ENCODE data around the gene CDK5R2. TPM values are rescaled to one million over a fixed set of nuclear protein-coding genes. Genes with fewer than 3 reads are reported as not detected.

Gene CDK5R2
- total RNA-seq, 4 donors from 2014 or later: not detected

DNA sequence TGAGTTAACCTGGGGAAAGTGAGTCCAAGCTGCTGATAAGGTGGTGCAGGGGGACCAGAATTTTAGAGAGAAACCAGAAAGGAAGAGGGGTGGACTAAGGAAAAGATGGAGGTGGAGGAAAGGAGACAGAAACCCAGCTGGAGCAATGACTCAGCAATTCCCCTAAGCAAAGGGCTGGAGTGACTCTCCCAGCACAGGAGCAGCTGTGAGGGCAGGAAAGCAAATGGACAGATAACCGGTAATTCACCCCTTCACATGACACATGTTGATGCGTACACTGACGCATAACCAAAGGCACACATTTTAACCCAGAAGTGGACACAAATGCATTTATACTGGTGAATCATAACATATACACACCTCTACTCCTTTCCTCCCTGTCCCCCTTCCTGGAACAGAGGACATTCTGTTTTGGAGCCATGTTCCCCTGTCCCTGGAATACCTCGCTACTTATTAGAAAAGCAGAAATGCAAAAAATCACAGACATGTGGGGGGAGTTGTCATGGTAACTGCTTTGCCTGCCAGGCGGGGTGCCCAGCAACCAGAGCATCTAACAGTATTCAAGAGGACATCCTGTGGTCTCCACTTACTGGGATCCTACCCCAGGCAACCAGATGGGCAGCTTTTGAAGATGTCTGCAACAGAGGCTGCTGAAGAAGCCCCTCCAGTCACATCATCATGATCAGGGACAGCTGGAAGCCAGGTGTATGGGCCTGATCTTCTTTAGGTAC lies 4.7 kb downstream of the CDK5R2 start:
- DNase-seq: no peak
- in situ Hi-C loops (cut with MboI; ENCODE audit: low sequenced_read_pairs in 4 of 4): no loop called here
- peaks cover 65 to 69% (median 67%) of the 10 kb centered on the region in 3 donors for H3K27me3 ChIP-seq

DNA sequence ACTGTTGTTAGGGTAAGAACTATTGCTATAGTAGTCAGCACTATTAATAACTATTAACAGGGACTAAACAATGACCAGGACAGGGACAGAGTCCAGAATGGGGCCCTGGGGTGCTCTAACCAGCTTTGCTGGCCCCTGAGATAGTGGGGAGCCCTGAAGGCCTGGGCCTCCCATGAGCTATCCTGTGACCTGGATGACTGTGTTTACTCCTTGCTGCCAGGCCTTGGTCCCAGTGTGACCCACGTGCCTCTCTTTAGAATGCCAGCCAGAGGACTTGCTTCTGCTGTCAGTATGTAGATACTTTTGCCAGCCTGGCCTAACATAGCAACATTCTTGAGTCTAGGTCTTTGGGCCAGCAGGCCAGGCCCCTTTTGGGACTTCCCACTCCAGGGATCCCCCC lies 11.4 kb downstream of the CDK5R2 start:
- ATAC-seq (no peak), DNase-seq (no peak)
- in situ Hi-C loops (cut with MboI; ENCODE audit: low sequenced_read_pairs in 4 of 4): no loop called here
- peaks cover 19 to 46% (median 38%) of the 10 kb centered on the region in 3 donors for H3K27me3 ChIP-seq
- H3K9me3 ChIP-seq: no peaks in the 10 kb centered on the region
- H3K4me3 ChIP-seq: no peak overlapping the region
- TF ChIP-seq, protein P1, sequence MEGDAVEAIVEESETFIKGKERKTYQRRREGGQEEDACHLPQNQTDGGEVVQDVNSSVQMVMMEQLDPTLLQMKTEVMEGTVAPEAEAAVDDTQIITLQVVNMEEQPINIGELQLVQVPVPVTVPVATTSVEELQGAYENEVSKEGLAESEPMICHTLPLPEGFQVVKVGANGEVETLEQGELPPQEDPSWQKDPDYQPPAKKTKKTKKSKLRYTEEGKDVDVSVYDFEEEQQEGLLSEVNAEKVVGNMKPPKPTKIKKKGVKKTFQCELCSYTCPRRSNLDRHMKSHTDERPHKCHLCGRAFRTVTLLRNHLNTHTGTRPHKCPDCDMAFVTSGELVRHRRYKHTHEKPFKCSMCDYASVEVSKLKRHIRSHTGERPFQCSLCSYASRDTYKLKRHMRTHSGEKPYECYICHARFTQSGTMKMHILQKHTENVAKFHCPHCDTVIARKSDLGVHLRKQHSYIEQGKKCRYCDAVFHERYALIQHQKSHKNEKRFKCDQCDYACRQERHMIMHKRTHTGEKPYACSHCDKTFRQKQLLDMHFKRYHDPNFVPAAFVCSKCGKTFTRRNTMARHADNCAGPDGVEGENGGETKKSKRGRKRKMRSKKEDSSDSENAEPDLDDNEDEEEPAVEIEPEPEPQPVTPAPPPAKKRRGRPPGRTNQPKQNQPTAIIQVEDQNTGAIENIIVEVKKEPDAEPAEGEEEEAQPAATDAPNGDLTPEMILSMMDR (IDR thresholded peaks at IDR 0.05 in 4 of 5, conservative IDR thresholded peaks at IDR 0.05 in 1 of 5): no peak
- H3K36me3 ChIP-seq: no peaks in the 10 kb centered on the region
- H3K4me1 ChIP-seq: no peaks in the 10 kb centered on the region
- intact Hi-C loops (cut with DNase I; ENCODE audit: low total_unique reads): no loop called here
- no peak overlapping the region for H3K27ac ChIP-seq

More for the DNA sequence above, 4.7 kb downstream of the CDK5R2 start:
- no peaks in the 10 kb centered on the region for H3K36me3 ChIP-seq
- ATAC-seq: no peak
- no peak overlapping the region for H3K4me3 ChIP-seq
- H3K4me1 ChIP-seq: peaks cover 0 to 3% of the 10 kb centered on the region in 2 donors
- TF ChIP-seq, protein P1 (IDR thresholded peaks at IDR 0.05 in 4 of 5, conservative IDR thresholded peaks at IDR 0.05 in 1 of 5): no peak
- no peak for TF ChIP-seq POLR2A (IDR thresholded peaks at IDR 0.05)
- H3K27ac ChIP-seq: no peak overlapping the region
- no peaks in the 10 kb centered on the region for H3K9me3 ChIP-seq
- intact Hi-C loops (cut with DNase I; ENCODE audit: low total_unique reads): no loop called here

DNA sequence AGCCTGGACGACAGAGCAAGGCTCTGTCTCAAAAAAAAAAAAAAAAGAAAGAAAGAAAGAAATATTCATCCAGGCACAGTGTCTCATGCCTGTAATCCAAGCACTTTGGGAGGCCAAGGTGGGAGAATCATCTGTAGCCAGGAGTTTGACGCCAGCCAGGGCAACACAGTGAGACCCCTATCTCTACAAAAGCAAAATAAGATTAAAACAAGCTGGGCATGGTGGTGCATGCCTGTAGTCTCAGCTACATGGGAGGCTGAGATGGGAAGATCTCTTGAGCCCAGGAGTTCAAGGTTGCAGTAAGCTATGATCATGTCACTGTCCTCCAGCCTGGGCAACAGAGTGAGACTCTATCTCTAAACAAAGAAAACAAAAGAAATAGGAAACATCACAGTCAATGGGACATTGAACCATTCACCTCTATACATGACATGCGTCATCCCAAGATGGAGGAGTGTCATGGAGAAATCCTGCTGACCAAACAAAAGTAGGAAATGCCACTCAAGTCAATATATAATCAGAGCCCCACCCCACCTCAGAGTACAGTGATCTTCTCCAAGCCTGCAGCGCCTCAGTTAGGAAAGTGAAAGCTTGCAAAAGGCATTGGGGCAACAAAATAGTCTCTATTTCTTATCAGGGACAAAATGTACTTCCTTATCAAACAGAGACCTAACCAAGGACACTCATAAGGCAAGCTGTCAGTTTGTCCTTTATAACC lies 15.8 kb downstream of the CDK5R2 start:
- no peaks in the 10 kb centered on the region for H3K36me3 ChIP-seq
- in situ Hi-C loops (cut with MboI; ENCODE audit: low sequenced_read_pairs in 4 of 4): no loop called here
- peaks cover 0 to 2% of the 10 kb centered on the region in 2 donors for H3K4me1 ChIP-seq
- H3K9me3 ChIP-seq: no peaks in the 10 kb centered on the region
- no peak overlapping the region for H3K4me3 ChIP-seq
- ATAC-seq: no peak
- DNase-seq: no peak
- peaks cover 32 to 67% (median 40%) of the 10 kb centered on the region in 3 donors for H3K27me3 ChIP-seq
- TF ChIP-seq, protein P1 (IDR thresholded peaks at IDR 0.05 in 4 of 5, conservative IDR thresholded peaks at IDR 0.05 in 1 of 5): no peak
- no peak for TF ChIP-seq POLR2A (IDR thresholded peaks at IDR 0.05)
- intact Hi-C loops (cut with DNase I; ENCODE audit: low total_unique reads): no loop called here
- no peak overlapping the region for H3K27ac ChIP-seq

DNA sequence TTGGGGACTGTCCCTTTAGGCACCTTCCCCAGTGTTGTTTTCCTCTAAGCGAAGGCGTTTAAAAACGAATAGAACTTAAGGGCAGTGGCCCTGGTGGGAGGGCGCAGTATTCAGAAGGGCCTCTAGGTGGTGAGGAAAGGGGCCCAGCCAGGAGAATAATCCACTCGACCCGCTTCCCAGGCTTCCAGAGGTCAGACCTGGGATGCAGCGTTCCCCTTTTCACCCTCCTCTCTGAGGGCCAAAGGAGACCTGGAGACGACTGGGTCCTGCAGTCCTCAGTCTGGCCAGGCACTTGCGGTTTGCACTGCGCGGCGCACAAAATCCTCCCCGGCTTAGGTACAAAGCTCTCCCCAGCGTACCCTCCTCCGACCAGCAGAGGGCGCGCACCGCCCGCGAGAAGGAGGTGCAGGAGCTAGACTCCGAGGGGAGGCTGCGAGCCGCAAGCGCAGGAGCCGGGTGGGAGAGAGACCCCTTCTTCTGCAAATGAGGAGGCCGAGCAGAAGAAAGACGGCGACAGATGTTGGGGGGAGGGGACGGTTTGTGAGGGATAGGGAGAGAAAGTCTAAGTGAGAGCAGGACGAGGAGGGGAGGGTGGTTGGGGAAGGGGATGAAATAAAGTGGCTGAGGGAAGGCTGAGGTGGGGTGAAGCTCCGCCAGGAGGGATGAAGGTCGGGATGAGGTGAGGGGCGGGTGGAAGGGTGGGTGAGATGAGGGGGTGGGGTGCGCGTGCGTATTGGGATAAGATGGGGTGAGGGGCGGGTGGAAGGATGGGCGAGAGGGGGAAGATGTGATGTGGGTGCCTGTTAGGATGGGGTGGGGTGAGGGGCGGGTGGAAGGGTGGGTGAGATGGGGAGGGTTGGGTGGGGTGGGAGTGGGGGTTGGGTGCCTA lies 20.6 kb downstream of the CDK5R2 start:
- TF ChIP-seq, protein P1 (IDR thresholded peaks at IDR 0.05 in 4 of 5, conservative IDR thresholded peaks at IDR 0.05 in 1 of 5): peak; percentile 41 to 94 (median 83)
- TF ChIP-seq POLR2A (IDR thresholded peaks at IDR 0.05): no peak
- peak; percentile 40 to 62 for DNase-seq
- Histone ChIP-seq H3K27me3 (peaks cover 69 to 86% (median 79%) of the 10 kb centered on the region in 3 donors), H3K27ac (no peak overlapping the region), H3K9me3 (no peaks in the 10 kb centered on the region), H3K36me3 (no peaks in the 10 kb centered on the region), H3K4me1 (peaks cover 27 to 31% of the 10 kb centered on the region in 2 donors), H3K4me3 (peak overlapping the region; percentile 16 to 42 (median 30))
- in situ Hi-C loops (cut with MboI; ENCODE audit: low sequenced_read_pairs in 4 of 4) (no loop called here), intact Hi-C loops (cut with DNase I; ENCODE audit: low total_unique reads) (loop anchor here (5.0 kb wide), 1 partner anchor 177 kb away; no protein-coding TSS in a partner anchor)
- ATAC-seq: peak; percentile 77 to 83
